Activated CD8-positive, alpha-beta T cell treated with anti-CD3 and anti-CD28 coated beads, Interleukin-2, amount 10 ng/mL, durations not matched to agents 7 days and 5 days (primary cell): ENCODE results near the gene SIL1. TPM values are rescaled to one million over a fixed set of nuclear protein-coding genes. Genes with fewer than 3 reads are reported as not detected.
"Not testable (repeated sequence)": the region's sequence is repeated elsewhere in the genome, so short reads cannot be mapped to it uniquely, and the experiment has no call there.

ENCODE experiments used
- ATAC-seq: fragments of 150-1000 bp; cut with Tn5 transposase; one replicate; pipeline ENCODE4 v1.10.0; 2021; ENCODE audit warnings: moderate library complexity
- CTCF ChIA-PET: fragments of 350-600 bp; sonication (Branson Sonifier 250); formaldehyde crosslinking; loops from one replicate; lab custom pipeline; 2021; ENCODE audit warnings: antibody characterized with exemption; lab: Charles Lee
- POLR2A ChIA-PET: fragments of 350-600 bp; sonication (Branson Sonifier 250); formaldehyde crosslinking; loops from one replicate; lab custom pipeline; 2021; ENCODE audit warnings: antibody characterized with exemption; lab: Charles Lee
- DNase-seq: peaks from one replicate; pipeline ENCODE4 v3.0.0-alpha.2; 2020
- H3K27ac Mint-ChIP-seq: one replicate; pipeline ENCODE4 v1.8.0; 2021; ENCODE audit warnings: mild to moderate bottlenecking, mixed read lengths
- H3K27me3 Mint-ChIP-seq: one replicate; pipeline ENCODE4 v1.8.0; 2021; ENCODE audit warnings: low read depth, mixed read lengths
- H3K36me3 Mint-ChIP-seq: one replicate; pipeline ENCODE4 v1.8.0; 2021; ENCODE audit warnings: low read depth, mixed read lengths
- H3K4me1 Mint-ChIP-seq: one replicate; pipeline ENCODE4 v1.8.0; 2021; ENCODE audit warnings: low read depth, mixed read lengths
- H3K4me3 Mint-ChIP-seq: one replicate; pipeline ENCODE4 v1.8.0; 2021; ENCODE audit warnings: mild to moderate bottlenecking, mixed read lengths
- H3K9me3 Mint-ChIP-seq: one replicate; pipeline ENCODE4 v1.8.0; 2022; ENCODE audit warnings: mixed read lengths; ENCODE audit not compliant: insufficient read depth
- total RNA-seq, 2 experiments: library from RNA; stranded (reverse); gene quantifications; one replicate each; pipeline ENCODE4 v1.2.3, GENCODE V29; 2021

The SIL1 gene
- total RNA-seq, 2 experiments from 2014 or later: 15.6 to 18.2 TPM

GRCh38 chr5:139218038-139218437 is 19.9 kb upstream of the SIL1 start:
- H3K9me3 Mint-ChIP-seq, ATAC-seq, H3K4me3 Mint-ChIP-seq, H3K4me1 Mint-ChIP-seq, DNase-seq, H3K36me3 Mint-ChIP-seq, H3K27ac Mint-ChIP-seq, H3K27me3 Mint-ChIP-seq, CTCF ChIA-PET: not testable (repeated sequence)
- POLR2A ChIA-PET: interaction anchor here (0.7 kb wide), 1 partner anchor 215 kb away, joined by 3 read pairs; no protein-coding TSS in a partner anchor

- H3K4me1 Mint-ChIP-seq: no peaks in the 10 kb centered on the region
- ATAC-seq (no peak), DNase-seq (no peak)
- H3K9me3 Mint-ChIP-seq: no peaks in the 10 kb centered on the region
- peaks cover 7% of the 10 kb centered on the region for H3K27me3 Mint-ChIP-seq
- H3K27ac Mint-ChIP-seq: no peak overlapping the region
- no peak overlapping the region for H3K4me3 Mint-ChIP-seq
- POLR2A ChIA-PET: no interaction called here
- no peaks in the 10 kb centered on the region for H3K36me3 Mint-ChIP-seq
- CTCF ChIA-PET: no interaction called here
Measured at GRCh38 chr5:139215107-139215975, 17.2 kb upstream of the SIL1 start.

- Mint-ChIP-seq H3K27me3 (peaks cover 7% of the 10 kb centered on the region), H3K4me1 (no peaks in the 10 kb centered on the region), H3K27ac (no peak overlapping the region), H3K36me3 (no peaks in the 10 kb centered on the region), H3K9me3 (no peaks in the 10 kb centered on the region), H3K4me3 (no peak overlapping the region)
- ATAC-seq (no peak), DNase-seq (no peak)
- ChIA-PET POLR2A (no interaction called here), CTCF (no interaction called here)
Measured at GRCh38 chr5:139214646-139215045, 16.5 kb upstream of the SIL1 start.

- Mint-ChIP-seq H3K27ac (no peak overlapping the region), H3K27me3 (peaks cover 7% of the 10 kb centered on the region), H3K9me3 (no peaks in the 10 kb centered on the region), H3K4me1 (no peaks in the 10 kb centered on the region), H3K4me3 (no peak overlapping the region), H3K36me3 (no peaks in the 10 kb centered on the region)
- ChIA-PET POLR2A (no interaction called here), CTCF (no interaction called here)
- DNase-seq: no peak
- no peak for ATAC-seq
Measured at GRCh38 chr5:139212906-139213305, 14.7 kb upstream of the SIL1 start.

- Mint-ChIP-seq H3K27ac (no peak overlapping the region), H3K4me1 (no peaks in the 10 kb centered on the region), H3K4me3 (no peak overlapping the region), H3K9me3 (no peaks in the 10 kb centered on the region), H3K27me3 (peaks cover 7% of the 10 kb centered on the region), H3K36me3 (no peaks in the 10 kb centered on the region)
- POLR2A ChIA-PET: no interaction called here
- CTCF ChIA-PET: no interaction called here
- ATAC-seq: no peak
- DNase-seq: no peak
Measured at GRCh38 chr5:139212486-139212885, 14.3 kb upstream of the SIL1 start.

- Mint-ChIP-seq H3K4me3 (no peak overlapping the region), H3K27me3 (peaks cover 11% of the 10 kb centered on the region), H3K4me1 (no peaks in the 10 kb centered on the region), H3K9me3 (no peaks in the 10 kb centered on the region), H3K27ac (no peak overlapping the region), H3K36me3 (no peaks in the 10 kb centered on the region)
- DNase-seq (no peak), ATAC-seq (no peak)
- ChIA-PET CTCF (no interaction called here), POLR2A (no interaction called here)
Measured at GRCh38 chr5:139210585-139210984, 12.4 kb upstream of the SIL1 start.

- H3K27me3 Mint-ChIP-seq: peaks cover 5% of the 10 kb centered on the region
- ChIA-PET CTCF (interaction anchor here (0.7 kb wide), 1 partner anchor 418 kb away, joined by 4 read pairs; no protein-coding TSS in a partner anchor), POLR2A (no interaction called here)
- DNase-seq (no peak), ATAC-seq (no peak)
- H3K27ac Mint-ChIP-seq: no peak overlapping the region
- H3K9me3 Mint-ChIP-seq: no peaks in the 10 kb centered on the region
- H3K4me3 Mint-ChIP-seq: no peak overlapping the region
- H3K36me3 Mint-ChIP-seq: no peaks in the 10 kb centered on the region
- H3K4me1 Mint-ChIP-seq: no peaks in the 10 kb centered on the region
Measured at GRCh38 chr5:139207297-139208000, 9.3 kb upstream of the SIL1 start.

- Mint-ChIP-seq H3K27me3 (peaks cover 5% of the 10 kb centered on the region), H3K4me3 (no peak overlapping the region), H3K36me3 (no peaks in the 10 kb centered on the region), H3K4me1 (no peaks in the 10 kb centered on the region), H3K27ac (no peak overlapping the region), H3K9me3 (no peaks in the 10 kb centered on the region)
- ChIA-PET CTCF (no interaction called here), POLR2A (no interaction called here)
- no peak for ATAC-seq
- no peak for DNase-seq
Measured at GRCh38 chr5:139205586-139205985, 7.4 kb upstream of the SIL1 start.

- no peaks in the 10 kb centered on the region for H3K9me3 Mint-ChIP-seq
- ChIA-PET POLR2A (no interaction called here), CTCF (no interaction called here)
- DNase-seq: no peak
- H3K4me1 Mint-ChIP-seq: no peaks in the 10 kb centered on the region
- H3K36me3 Mint-ChIP-seq: no peaks in the 10 kb centered on the region
- no peak overlapping the region for H3K4me3 Mint-ChIP-seq
- H3K27ac Mint-ChIP-seq: no peak overlapping the region
- H3K27me3 Mint-ChIP-seq: peaks cover 3% of the 10 kb centered on the region
- no peak for ATAC-seq
Measured at GRCh38 chr5:139205124-139205523, 7.0 kb upstream of the SIL1 start.

- Mint-ChIP-seq H3K27ac (no peak overlapping the region), H3K9me3 (no peaks in the 10 kb centered on the region), H3K36me3 (no peaks in the 10 kb centered on the region), H3K4me3 (no peak overlapping the region), H3K4me1 (no peaks in the 10 kb centered on the region), H3K27me3 (peaks cover 3% of the 10 kb centered on the region)
- DNase-seq: no peak
- ChIA-PET CTCF (interaction anchor here (1.6 kb wide), 1 partner anchor 42 kb away, joined by 4 read pairs; no protein-coding TSS in a partner anchor), POLR2A (no interaction called here)
- no peak for ATAC-seq
Measured at GRCh38 chr5:139204196-139204595, 6.0 kb upstream of the SIL1 start.

- H3K27ac Mint-ChIP-seq: no peak overlapping the region
Measured at GRCh38 chr5:139199321-139199720, 1.2 kb upstream of the SIL1 start.

More at GRCh38 chr5:139199321-139199720, 1.2 kb upstream of the SIL1 start:
- ATAC-seq (no peak), DNase-seq (no peak)
- H3K36me3 Mint-ChIP-seq: peaks cover 7% of the 10 kb centered on the region
- no peaks in the 10 kb centered on the region for H3K27me3 Mint-ChIP-seq
- POLR2A ChIA-PET: interaction anchor here (1.2 to 1.4 kb wide), 2 partner anchors 94 to 623 kb away, joined by 3 to 5 read pairs; partner anchors contain the start of gene MATR3
- H3K9me3 Mint-ChIP-seq: no peaks in the 10 kb centered on the region
- CTCF ChIA-PET: interaction anchor here (0.6 to 1.6 kb wide), 3 partner anchors 9 to 215 kb away, joined by 3 to 5 read pairs (median 3); no protein-coding TSS in a partner anchor
- H3K4me1 Mint-ChIP-seq: peaks cover 13% of the 10 kb centered on the region
- H3K4me3 Mint-ChIP-seq: no peak overlapping the region
